ENCODE data around the gene SHROOM4. TPM values are rescaled to one million over a fixed set of nuclear protein-coding genes. Genes with fewer than 3 reads are reported as not detected.

The SHROOM4 gene
- total RNA-seq, 1 experiment from 2014 or later, result 6.6 TPM

DNA sequence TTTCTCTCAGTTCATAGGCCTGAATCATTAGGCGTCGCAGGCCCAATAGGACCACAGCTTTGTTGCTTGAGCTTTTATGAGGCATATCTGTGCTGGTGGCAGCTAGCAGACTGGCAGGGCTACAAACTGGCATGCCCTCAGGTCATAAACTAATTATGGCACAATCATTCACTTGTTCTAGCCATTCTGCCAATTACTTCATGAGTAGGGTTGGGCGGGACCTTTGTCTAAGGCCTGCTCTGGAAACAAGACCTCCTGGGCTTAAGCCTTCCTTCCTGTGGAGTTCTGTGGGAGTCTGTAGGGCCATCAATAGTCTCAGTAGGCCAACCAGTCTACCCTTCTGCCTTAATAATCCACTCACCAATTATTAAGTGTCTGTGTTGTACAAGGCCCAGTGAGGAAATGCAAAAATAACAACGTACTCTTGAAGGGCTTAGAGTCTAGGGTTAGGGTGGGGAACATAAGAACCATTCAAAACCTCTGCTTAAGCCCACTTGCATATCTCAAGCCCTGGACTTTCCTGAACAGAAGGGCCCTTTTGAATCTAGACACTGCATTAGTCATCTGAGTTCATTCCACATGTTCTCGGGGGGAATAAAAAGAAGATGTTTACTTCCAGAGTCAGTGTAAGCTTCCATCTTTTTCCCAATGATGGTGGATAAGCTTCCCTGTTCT, 44.5 kb downstream of the SHROOM4 start:
- no peaks in the 10 kb centered on the region for H3K9me3 ChIP-seq (replicated peaks)
- H3K4me1 ChIP-seq (replicated peaks), result no peaks in the 10 kb centered on the region
- H3K36me3 ChIP-seq, result no peaks in the 10 kb centered on the region
- no peak overlapping the region for H3K4me3 ChIP-seq
- DNase-seq (ENCODE audit: low read depth in 1 of 2, low spot score in 2 of 2), result no peak
- no peak overlapping the region for H3K27ac ChIP-seq
- H3K27me3 ChIP-seq (replicated peaks), result no peaks in the 10 kb centered on the region

DNA sequence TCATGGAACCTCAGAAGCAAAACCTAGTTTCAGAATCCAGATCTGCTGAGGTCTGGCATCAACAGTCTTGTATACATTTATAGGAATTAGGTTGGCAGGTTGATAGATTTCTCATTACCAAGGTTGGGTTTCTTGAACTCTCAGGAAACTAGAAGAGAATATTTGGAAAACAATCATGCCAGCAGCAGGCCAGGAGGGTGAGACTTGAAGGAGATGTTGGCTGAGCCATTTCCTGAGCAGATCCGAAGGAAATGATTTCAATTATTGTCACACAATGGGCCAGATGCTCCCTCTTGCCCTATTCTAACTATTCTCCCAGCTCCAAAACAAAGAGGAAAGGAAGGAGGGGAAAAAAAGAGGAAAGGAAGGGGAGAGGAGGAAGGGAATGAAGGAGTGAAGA, 45.2 kb downstream of the SHROOM4 start:
- no peaks in the 10 kb centered on the region for H3K9me3 ChIP-seq (replicated peaks)
- no peak for DNase-seq (ENCODE audit: low read depth in 1 of 2, low spot score in 2 of 2)
- no peak overlapping the region for H3K27ac ChIP-seq
- H3K4me1 ChIP-seq (replicated peaks), result no peaks in the 10 kb centered on the region
- H3K4me3 ChIP-seq, result no peak overlapping the region
- no peaks in the 10 kb centered on the region for H3K27me3 ChIP-seq (replicated peaks)
- H3K36me3 ChIP-seq, result no peaks in the 10 kb centered on the region

GRCh38 chrX:50765986-50766385, 48.0 kb downstream of the SHROOM4 start:
- no peak overlapping the region for H3K27ac ChIP-seq
- H3K4me1 ChIP-seq (replicated peaks), result no peaks in the 10 kb centered on the region
- H3K36me3 ChIP-seq, result no peaks in the 10 kb centered on the region
- no peak for DNase-seq (ENCODE audit: low read depth in 1 of 2, low spot score in 2 of 2)
- H3K9me3 ChIP-seq (replicated peaks), result no peaks in the 10 kb centered on the region
- H3K4me3 ChIP-seq, result no peak overlapping the region
- no peaks in the 10 kb centered on the region for H3K27me3 ChIP-seq (replicated peaks)

DNA sequence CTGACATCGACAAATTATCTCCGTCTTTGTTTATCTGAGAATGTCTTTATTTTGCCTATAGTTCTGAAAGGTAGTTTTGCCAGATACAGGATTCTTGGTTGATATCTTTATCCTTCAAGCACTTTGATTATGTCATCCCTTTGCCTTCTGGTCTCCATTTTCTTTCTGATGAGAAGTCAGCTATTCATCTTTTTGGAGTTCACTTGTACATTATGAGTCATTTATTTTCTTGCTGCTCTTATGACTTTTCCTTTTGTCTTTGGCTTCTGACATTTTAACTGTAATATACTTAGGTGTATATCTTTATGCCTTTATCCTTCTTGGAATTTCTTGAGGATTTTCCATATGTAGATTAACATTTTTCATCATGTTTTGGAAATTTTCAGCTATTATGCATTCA, 51.4 kb downstream of the SHROOM4 start:
- no peak overlapping the region for H3K4me3 ChIP-seq
- no peak overlapping the region for H3K27ac ChIP-seq
- DNase-seq (ENCODE audit: low read depth in 1 of 2, low spot score in 2 of 2), result no peak
- H3K4me1 ChIP-seq (replicated peaks), result no peaks in the 10 kb centered on the region
- H3K36me3 ChIP-seq, result no peaks in the 10 kb centered on the region
- no peaks in the 10 kb centered on the region for H3K9me3 ChIP-seq (replicated peaks)
- no peaks in the 10 kb centered on the region for H3K27me3 ChIP-seq (replicated peaks)

DNA sequence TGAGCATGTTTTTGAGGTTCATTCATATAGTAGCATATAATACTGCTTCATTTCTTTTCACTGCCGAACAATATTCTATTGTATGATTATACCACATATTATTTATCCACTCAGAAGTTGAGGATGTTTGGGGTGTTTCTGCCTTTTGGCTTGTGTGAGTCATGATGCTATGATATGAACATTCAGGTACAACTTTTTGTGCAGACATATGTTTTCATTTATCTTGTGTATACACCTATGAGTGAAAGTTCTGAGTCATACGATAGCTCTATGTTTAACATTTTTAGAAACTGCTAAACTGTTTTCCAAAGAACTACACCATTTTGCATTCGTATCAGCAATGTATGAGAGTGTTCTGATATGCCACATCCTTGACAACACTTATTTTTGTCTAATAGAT, 57.7 kb downstream of the SHROOM4 start:
- Histone ChIP-seq H3K27me3 (replicated peaks) (no peaks in the 10 kb centered on the region), H3K36me3 (no peaks in the 10 kb centered on the region), H3K9me3 (replicated peaks) (no peaks in the 10 kb centered on the region), H3K4me3 (no peak overlapping the region), H3K4me1 (replicated peaks) (no peaks in the 10 kb centered on the region), H3K27ac (no peak overlapping the region)
- no peak for DNase-seq (ENCODE audit: low read depth in 1 of 2, low spot score in 2 of 2)

DNA sequence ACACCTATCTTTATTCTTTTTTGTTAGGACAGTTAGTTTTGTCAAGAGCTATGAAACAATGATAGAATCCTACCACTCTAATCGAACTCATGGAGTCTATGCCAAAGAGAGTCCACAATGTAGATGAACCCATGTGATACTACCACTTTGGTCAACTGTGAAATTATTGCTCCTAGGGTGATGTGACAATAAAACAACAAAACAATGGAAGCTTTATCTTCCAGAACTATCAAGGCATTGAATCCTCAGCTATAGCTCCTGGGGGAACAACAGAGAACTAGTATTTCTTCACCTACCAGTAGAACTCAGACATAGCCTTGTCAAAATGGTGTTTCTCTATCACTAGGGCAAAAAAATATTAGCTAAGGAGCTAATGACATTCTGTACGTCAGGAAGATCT, 62.9 kb downstream of the SHROOM4 start:
- Histone ChIP-seq H3K4me1 (replicated peaks) (peaks cover 21% of the 10 kb centered on the region), H3K9me3 (replicated peaks) (no peaks in the 10 kb centered on the region), H3K36me3 (no peaks in the 10 kb centered on the region), H3K27me3 (replicated peaks) (no peaks in the 10 kb centered on the region), H3K27ac (no peak overlapping the region), H3K4me3 (no peak overlapping the region)
- DNase-seq (ENCODE audit: low read depth in 1 of 2, low spot score in 2 of 2), result no peak

- Histone ChIP-seq H3K9me3 (replicated peaks) (no peaks in the 10 kb centered on the region), H3K4me1 (replicated peaks) (peaks cover 21% of the 10 kb centered on the region), H3K27ac (peak overlapping the region; percentile 91), H3K36me3 (no peaks in the 10 kb centered on the region), H3K27me3 (replicated peaks) (no peaks in the 10 kb centered on the region), H3K4me3 (no peak overlapping the region)
- peak in 1 of 2 experiments; percentile 45 for DNase-seq (ENCODE audit: low read depth in 1 of 2, low spot score in 2 of 2)
Measured at GRCh38 chrX:50747471-50747900, 66.5 kb downstream of the SHROOM4 start.

- no peak for DNase-seq (ENCODE audit: low read depth in 1 of 2, low spot score in 2 of 2)
- no peaks in the 10 kb centered on the region for H3K9me3 ChIP-seq (replicated peaks)
- H3K4me1 ChIP-seq (replicated peaks), result peaks cover 2% of the 10 kb centered on the region
- H3K27me3 ChIP-seq (replicated peaks), result no peaks in the 10 kb centered on the region
- no peaks in the 10 kb centered on the region for H3K36me3 ChIP-seq
- no peak overlapping the region for H3K4me3 ChIP-seq
- H3K27ac ChIP-seq, result no peak overlapping the region
Measured at GRCh38 chrX:50736656-50737055, 77.3 kb downstream of the SHROOM4 start.

DNA sequence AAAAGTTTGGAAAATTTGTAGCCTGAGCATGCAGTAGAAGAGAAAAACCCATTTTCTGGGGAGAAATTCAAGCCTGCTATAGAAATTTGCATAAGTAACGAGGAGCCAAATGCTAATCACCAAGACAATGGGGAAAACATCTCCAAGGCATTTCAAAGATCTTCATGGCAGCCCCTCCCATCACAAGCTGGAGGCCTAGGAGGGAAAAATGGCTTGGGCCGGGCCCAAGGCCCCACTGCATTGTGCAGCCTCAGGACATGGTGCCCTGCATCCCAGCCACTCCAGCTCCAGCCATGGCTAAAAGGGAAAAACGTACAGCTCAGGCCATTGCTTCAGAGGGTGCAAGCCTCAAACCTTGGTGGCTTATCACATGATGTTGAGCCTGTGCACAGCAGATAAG, 87.7 kb downstream of the SHROOM4 start:
- no peak overlapping the region for H3K27ac ChIP-seq
- no peaks in the 10 kb centered on the region for H3K27me3 ChIP-seq (replicated peaks)
- no peaks in the 10 kb centered on the region for H3K36me3 ChIP-seq
- no peak for DNase-seq (ENCODE audit: low read depth in 1 of 2, low spot score in 2 of 2)
- H3K9me3 ChIP-seq (replicated peaks), result no peaks in the 10 kb centered on the region
- H3K4me3 ChIP-seq, result no peak overlapping the region
- peaks cover 36% of the 10 kb centered on the region for H3K4me1 ChIP-seq (replicated peaks)

- H3K27ac ChIP-seq, result no peak overlapping the region
- no peaks in the 10 kb centered on the region for H3K36me3 ChIP-seq
- no peak for DNase-seq (ENCODE audit: low read depth in 1 of 2, low spot score in 2 of 2)
- H3K27me3 ChIP-seq (replicated peaks), result no peaks in the 10 kb centered on the region
- H3K4me3 ChIP-seq, result no peak overlapping the region
- peaks cover 35% of the 10 kb centered on the region for H3K4me1 ChIP-seq (replicated peaks)
- no peaks in the 10 kb centered on the region for H3K9me3 ChIP-seq (replicated peaks)
Measured at GRCh38 chrX:50725310-50725709, 88.7 kb downstream of the SHROOM4 start.

DNA sequence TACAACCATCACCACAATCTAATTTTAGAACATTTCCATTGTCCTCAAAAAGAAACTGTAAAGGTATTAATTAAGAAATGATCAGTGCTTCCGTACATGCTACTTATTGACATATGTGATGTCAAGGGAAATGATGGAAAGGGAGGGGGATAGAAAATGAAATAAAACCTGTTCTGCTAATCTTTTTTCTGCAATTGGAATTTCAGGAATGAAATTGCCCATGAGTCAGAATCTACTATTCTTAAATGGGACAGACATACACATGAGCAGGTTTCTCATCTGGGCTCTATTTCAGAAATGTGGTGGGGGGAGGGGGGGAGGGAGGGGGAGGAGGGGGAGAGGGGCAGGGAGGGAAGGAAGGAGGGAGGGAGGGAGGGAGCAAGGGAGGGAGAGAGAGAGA, 91.0 kb downstream of the SHROOM4 start:
- Histone ChIP-seq H3K4me1 (replicated peaks) (peaks cover 38% of the 10 kb centered on the region), H3K36me3 (no peaks in the 10 kb centered on the region), H3K4me3 (no peak overlapping the region), H3K27me3 (replicated peaks) (no peaks in the 10 kb centered on the region), H3K9me3 (replicated peaks) (no peaks in the 10 kb centered on the region), H3K27ac (peak overlapping the region; percentile 67)
- no peak for DNase-seq (ENCODE audit: low read depth in 1 of 2, low spot score in 2 of 2)

DNA sequence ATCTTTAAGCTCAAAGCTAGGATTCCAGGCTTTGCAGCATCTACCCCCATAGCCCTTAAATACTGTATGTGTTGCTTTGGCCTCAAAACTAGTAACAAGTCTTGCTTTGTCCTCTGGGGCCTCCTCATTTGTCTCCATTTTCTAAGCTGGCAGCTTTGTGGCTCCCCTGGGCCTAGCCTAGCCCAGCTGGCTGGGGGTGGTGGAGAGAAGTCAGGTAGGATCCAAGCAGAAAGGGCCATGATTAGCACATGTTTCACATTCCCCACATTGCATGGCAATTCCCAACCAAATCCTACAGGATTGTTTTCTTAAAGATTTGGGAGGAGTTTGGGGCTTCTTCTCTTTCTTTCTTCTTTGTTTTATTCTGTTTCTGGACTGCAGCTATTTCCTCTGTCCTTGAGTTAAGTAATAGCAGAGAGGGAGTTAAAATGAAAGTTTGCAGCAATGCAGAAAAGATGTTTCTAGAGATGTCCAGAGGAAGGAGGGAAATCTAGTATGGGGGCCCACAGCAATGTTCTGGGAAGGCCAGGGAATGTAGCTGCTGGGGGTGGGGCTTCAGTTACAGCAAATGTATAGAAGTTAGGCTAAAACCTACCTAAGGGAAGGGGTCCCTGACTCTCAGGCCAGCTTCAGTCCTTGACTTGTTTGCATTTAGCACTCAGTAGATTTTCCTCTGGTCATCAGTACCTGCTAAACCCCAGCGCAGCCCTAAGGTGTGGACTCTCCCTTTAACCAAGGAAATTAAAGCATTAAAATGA, 92.1 kb downstream of the SHROOM4 start:
- H3K4me3 ChIP-seq, result no peak overlapping the region
- H3K4me1 ChIP-seq (replicated peaks), result peaks cover 37% of the 10 kb centered on the region
- H3K27me3 ChIP-seq (replicated peaks), result no peaks in the 10 kb centered on the region
- no peaks in the 10 kb centered on the region for H3K36me3 ChIP-seq
- peak; percentile 45 to 52 for DNase-seq (ENCODE audit: low read depth in 1 of 2, low spot score in 2 of 2)
- H3K9me3 ChIP-seq (replicated peaks), result no peaks in the 10 kb centered on the region
- peak overlapping the region; percentile 67 for H3K27ac ChIP-seq

GRCh38 chrX:50719614-50720013, 94.4 kb downstream of the SHROOM4 start:
- H3K4me1 ChIP-seq (replicated peaks), result peaks cover 46% of the 10 kb centered on the region
- H3K27me3 ChIP-seq (replicated peaks), result no peaks in the 10 kb centered on the region
- no peak overlapping the region for H3K27ac ChIP-seq
- no peak for DNase-seq (ENCODE audit: low read depth in 1 of 2, low spot score in 2 of 2)
- H3K4me3 ChIP-seq, result no peak overlapping the region
- no peaks in the 10 kb centered on the region for H3K9me3 ChIP-seq (replicated peaks)
- no peaks in the 10 kb centered on the region for H3K36me3 ChIP-seq

GRCh38 chrX:50718776-50719175, 95.2 kb downstream of the SHROOM4 start:
- Histone ChIP-seq H3K36me3 (no peaks in the 10 kb centered on the region), H3K27ac (no peak overlapping the region), H3K27me3 (replicated peaks) (no peaks in the 10 kb centered on the region), H3K4me3 (no peak overlapping the region), H3K9me3 (replicated peaks) (no peaks in the 10 kb centered on the region), H3K4me1 (replicated peaks) (peaks cover 49% of the 10 kb centered on the region)
- no peak for DNase-seq (ENCODE audit: low read depth in 1 of 2, low spot score in 2 of 2)

All from SJSA1 (cell line).